GM21360 (cell line): ENCODE measurements around the gene ANXA2.
"Not testable (repeated sequence)": the region's sequence is repeated elsewhere in the genome, so short reads cannot be mapped to it uniquely, and the experiment has no call there.

Source experiments
- ATAC-seq: cut with Tn5 transposase; IDR thresholded peaks from one replicate; pipeline ENCODE4 v1.9.1; 2021; ENCODE audit warnings: mild to moderate bottlenecking, moderate library complexity; ENCODE audit not compliant: unreplicated experiment

Gene ANXA2

DNA sequence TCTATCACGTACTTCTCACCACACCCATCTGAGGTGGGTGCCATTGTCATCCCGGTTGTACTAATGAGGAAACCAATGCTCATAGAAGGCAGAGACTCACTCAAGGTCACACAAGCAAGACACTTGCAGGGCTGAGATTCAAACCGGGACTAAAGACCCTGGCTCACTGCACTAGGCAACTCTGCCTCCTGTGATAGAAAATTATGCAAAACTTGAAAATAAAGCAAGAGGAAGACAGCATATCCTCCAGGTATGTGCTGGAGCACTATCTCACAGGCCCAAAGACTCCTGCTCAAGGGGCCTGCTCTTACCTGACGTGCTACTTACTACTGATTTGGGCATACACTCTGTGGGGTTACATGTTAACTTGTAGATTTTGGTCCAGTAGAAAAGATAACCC lies 25.6 kb downstream of the ANXA2 start:
- no peak for ATAC-seq

DNA sequence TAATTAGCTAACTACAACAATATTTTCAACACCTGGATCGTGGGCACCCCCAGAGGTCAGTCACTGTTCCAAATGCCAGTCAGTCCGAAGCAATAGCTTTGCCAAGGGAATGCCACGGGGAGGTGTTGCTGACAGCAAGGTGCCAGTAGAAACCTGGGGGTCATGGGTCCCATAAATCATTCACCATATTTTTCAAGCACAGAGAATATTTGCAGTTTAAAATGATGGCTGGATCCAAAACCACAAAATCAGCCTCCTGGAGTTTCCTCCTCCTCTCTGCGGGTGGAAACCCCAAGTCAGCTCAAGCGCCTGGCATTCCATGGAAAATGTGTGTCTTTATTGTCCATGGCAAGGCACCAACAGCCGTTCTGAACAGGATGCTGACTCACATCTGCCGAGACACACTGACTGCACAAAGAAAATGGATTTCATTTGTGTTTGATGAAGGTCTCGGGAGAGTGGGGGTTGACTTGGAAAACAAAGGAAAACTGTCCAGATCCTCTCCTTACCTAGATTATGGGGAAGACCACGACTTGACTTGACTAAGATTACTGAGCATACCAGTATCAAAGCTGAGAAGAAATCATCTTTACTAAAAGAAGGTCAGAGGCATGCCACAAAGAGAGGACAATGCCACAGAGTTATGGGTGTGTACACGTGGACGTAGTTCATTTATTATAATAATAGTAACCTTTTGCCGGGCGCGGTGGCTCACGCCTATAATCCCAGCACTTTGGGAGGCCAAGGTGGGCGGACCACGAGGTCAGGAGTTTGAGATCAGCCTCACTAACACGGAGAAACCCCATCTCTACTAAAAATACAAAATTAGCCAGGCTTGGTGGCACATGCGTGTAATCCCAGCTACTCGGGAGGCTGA lies 26.4 kb downstream of the ANXA2 start:
- no peak for ATAC-seq

DNA sequence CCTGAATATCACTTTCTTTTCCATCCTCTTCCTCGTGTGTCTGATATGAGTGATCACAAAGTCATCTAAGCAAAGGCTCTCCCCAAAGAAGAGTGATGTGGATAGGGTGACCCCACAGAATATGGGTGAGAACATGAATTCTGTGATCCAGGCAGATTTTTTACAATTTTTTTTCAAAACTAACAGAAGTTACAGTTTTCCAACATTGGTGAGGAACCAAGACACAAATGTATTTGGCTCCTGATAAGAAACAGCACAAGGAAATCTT lies 27.0 kb downstream of the ANXA2 start:
- ATAC-seq, result no peak

DNA sequence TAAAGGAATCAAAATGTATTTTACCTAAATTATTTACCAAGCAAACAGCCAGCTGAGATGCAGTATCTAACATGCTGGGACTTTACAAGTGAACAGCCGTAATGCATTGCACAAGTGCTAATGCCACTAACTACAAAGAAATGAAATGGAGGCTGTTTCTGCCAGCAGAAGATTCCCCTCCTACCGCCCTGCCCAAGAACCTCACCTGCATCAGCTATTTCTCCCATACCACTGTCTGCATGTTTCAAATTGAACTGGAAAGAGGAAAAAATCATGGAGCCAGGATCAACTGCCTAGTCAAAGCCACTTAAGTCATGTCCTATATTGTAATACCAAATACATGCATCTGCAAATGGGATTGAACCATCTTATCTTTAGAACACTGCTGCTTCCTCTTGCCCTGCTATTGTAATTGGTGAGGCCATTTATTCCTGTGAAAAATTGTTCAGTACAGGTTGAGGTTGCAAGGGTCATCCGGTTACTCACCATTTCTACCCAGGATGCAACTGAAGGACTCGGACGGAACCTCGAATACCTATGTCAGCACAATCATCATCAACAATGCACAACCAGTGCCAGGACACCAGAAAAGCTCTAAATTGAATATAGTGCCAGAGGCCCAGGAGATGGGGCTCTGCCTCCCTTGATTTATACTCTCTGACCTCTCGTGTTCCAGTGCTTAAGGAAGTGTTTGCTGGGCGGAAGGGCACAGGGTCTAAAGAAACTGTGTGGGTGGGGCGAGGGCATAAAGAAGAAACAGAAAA lies 27.5 kb downstream of the ANXA2 start:
- ATAC-seq, result no peak

DNA sequence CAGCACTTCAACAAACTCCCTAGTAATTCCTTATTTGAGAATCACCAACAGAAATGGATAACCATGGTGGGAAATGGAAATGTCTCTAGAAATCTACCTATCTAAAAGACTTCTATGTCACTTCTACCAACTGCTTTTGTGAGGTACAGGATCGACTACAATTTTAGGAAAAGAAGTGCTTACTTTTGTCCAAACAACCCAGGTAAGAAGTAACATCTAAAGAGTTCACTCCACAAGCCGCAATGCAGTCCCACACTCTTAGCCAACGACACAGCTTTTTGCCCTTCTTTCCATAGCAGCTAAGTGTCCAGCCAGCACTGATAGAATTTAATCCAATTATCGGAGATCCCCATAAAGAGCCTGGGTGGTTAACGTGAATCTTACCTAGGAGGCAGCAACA lies 28.1 kb downstream of the ANXA2 start:
- no peak for ATAC-seq

DNA sequence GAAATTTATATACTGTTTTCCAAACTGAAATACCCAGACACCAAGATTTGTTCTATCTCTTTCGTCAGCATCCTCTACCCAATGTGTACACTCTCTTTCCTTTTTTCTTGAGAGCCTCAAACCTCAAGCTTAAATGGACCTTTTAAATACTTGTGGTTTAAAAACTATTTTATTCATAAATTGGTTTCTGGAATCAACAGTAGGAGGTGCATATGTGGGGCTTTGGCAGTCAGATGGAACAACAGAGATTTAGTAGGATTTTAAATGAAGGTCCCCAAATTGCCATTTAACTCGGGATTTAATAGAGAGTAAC lies 33.2 kb downstream of the ANXA2 start:
- ATAC-seq, result no peak

DNA sequence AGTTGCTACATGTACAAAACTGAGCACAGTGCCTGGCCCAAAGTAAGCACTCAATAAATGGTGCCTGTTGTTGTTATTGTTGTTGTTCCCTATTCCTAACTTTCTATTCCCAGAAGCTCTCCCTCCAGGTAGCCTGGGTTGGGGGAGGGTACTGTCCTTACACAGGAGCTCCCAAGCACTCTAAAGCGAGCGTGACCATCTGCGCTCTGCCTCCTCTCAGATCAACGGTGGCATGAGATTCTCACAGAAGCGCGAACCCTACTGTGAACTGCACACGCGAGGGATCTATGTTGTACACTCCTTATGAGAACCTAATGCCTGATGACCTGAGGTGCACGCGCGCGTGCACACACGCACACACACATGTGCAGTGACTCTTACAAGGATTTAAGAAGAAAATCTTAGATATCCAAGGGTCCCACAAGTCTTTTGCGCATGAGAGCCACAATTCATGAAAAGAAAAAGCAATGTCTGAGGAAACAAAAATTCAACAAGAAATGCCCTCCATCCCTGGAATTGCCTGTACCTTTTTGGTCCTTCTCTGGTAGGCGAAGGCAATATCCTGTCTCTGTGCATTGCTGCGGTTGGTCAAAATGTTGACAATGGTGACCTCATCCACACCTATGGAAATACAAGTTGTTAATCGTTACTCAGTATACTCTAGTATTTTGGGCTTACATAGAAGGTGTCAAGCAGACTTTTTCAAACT lies 33.7 kb downstream of the ANXA2 start:
- no peak for ATAC-seq

DNA sequence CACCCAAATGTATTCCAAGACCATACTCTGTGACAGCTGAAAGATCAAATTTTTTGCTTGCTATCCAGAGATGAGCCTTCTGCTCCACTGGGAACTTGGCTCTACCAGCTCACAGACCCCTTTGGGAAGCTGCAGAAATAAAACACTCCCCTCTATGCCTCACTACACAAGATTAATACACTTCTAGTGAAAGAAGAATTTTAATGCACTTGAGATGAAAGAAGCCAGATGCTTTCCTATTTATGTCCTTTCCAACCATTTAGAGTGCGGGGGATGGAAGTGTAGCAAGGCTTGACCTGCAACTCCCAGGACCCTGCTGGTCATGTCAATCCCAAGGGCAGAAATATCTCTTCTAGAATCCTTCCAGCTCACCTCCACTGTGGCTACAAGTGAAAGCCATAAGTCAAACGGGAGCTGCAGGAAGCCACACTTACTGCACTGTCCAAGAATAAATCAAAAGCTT lies 34.7 kb downstream of the ANXA2 start:
- ATAC-seq, result no peak

DNA sequence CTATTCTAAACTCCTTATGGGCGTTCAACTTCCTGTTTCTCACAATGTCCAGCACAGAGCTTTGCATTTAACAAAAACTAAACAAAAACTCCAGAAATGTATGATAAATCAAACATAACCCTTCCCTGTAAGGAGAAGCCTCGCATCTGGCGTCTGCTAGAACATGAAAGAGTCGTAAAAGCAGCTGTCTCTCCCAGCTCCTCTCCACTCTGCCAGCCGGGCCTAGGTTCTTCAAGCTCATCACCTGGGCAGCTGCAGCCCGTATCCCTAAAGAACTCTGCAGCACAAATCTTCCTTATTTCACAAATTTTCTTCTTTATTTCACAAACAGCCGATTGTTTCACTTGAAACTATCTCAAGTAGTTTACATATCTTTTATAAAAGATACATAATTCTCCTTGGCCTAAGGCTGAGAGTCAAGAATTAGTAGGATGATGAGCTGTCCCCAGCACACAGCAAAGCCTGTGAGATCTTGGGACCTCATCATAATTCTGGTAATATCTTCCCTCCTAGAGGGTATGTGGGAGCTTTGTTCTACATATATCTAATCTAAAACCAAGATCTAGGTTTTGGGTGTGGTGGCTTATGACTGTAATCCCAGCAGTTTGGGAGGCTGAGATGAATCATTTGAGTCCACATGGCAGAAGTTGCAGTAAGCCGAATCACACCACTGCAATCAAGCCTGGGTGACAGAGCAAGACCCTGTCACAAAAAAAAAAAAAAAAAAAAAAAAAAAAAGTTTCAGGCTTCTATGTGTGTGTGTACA lies 35.3 kb downstream of the ANXA2 start:
- no peak for ATAC-seq

DNA sequence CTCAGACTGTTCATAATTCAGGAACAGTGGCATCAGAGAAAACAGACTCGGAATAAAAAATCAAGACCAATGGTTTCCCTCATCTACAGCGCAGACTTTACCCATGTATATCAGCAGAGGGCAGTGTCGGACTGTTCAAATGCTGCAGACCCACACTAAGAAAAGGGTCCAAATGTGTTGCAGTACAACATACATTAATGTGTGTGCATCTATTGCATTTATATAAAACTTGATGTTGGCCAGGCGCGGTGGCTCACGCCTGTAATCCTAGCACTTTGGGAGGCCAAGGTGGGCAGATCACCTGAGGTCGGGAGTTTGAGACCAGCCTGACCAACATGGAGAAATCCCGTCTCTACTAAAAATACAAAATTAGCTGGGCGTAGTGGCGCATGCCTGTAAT lies 38.0 kb downstream of the ANXA2 start:
- ATAC-seq, result not testable (repeated sequence)

DNA sequence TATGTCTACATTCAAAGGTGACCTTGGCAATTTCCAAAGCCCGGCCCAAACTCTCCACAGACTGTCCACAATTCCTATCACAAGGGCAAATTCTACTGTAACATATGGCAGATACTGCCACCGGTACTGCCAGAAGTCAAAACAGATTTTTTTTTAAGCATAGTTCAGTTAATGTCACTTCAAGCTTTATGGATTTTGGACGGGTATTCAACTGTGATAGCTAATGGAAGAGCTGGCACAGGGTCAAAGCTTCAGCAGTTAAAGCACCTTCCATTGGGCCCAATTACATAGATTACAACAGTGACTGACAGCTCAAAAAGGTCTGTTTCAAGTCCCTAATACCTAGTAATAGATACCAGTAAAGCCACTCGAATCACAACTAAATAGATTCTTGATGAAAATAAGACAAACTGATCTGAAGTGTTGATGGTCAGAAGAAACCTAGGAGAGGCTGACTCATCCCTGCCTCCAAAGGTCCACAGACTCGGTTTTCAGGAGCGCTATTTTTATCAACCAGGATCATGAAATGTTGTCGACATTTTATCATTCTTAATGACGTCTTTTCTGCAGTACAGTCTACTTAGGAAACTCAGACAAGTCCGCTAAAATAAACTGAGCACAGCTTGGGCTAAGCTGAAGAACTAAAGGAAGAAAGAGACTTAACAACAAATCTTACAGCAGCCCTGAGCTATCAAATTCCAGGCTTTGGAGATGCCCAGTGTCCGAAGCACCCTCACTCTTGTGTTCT lies 38.7 kb downstream of the ANXA2 start:
- no peak for ATAC-seq

DNA sequence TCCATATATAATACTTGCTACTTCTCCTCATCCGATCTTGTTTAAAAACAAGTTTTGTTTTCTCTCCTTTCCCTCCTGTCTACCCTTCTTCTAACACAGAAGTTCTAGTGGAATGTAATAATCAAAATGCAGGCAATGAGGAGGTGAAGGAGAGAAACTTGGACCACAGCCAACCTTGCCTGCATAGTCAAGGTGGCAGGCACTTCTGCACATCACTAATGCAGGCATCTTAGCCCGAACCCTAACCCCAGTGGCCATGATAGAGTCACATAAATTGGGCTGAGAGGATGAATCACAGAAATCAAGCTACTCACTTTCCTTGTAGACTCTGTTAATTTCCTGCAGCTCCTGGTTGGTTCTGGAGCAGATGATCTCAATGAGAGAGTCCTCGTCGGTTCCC lies 41.0 kb downstream of the ANXA2 start:
- no peak for ATAC-seq

DNA sequence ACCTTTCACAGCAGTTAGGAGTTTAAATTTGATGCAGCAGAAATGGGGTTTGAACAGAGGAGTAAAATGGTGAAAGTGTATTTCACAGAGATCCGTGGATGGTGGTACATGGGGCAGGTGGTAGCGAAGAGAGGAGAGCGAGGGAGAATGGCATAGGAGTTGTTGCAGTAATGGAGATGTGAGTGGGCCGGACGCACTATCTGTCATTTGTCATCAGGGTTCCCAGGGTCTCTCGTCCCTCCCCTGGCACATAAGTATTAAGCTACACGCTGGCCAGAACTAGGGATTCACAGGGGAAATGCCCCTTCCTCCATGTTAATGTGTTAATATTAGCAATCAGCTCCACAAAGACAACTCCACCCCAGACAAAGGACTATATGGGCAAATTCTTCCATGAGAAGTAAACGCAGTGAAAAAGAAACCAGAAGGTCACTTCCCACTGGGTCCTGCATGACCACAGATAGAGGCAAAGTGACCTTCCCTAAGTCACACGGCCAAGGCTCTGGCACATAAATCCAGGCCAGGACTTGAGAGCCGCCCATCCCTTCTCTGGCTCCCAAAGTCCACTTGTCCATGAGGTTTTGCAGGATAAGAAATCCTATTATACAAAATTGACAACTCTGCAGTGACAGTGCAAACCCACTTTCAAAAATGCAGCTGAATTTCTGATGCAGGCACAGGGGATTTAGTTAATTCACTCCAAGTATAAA lies 42.5 kb downstream of the ANXA2 start:
- no peak for ATAC-seq

DNA sequence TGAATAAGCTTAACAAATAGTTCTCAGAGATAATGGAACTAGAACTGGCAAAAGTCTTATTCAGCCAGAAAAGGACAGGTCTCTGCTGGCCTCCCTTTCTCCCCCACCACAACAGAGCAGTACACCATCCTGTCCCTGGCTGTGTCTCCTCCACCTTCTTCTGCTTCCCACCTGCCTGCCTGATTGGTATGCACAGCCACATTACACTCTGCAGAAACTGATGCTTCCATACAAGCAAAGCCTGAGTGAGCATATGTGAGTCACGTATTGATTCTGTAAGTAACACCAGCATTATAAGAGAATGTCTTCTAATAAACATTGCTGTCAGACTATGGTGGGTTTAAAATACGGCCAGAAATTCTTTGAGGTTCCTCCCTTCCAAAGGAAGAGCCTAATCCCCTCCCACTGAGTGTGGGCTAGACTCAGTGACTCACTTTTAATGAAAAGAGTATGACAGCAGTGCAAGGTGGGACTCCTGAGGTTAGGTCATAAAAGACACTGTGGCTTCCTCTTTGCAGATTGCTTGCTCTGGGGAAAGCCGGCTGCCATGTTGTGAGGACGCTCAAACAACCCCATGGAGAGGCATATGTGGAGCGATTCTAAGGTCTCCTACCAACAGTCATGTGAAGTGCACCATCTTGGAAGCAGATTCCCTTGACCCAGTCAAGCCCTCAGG lies 44.4 kb downstream of the ANXA2 start:
- ATAC-seq, result no peak

DNA sequence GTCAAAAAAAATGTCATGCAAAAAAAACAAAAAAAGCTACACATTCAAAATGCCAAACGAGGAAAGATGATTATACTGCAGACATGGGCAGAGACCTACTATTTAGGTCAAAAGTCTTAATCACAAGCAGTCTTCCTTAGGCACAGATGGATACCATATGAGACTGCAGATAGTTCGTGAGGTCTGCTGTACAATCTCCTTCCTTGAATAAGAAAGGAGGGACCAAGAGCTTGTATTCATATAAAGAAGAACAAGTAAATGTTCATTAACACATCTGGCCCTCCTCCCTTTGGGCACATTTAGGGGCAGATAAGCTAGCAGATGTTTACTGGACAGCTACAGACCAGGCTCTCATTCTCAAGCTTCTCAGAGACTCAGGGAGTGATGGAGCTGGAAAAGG lies 45.3 kb downstream of the ANXA2 start:
- ATAC-seq, result no peak

DNA sequence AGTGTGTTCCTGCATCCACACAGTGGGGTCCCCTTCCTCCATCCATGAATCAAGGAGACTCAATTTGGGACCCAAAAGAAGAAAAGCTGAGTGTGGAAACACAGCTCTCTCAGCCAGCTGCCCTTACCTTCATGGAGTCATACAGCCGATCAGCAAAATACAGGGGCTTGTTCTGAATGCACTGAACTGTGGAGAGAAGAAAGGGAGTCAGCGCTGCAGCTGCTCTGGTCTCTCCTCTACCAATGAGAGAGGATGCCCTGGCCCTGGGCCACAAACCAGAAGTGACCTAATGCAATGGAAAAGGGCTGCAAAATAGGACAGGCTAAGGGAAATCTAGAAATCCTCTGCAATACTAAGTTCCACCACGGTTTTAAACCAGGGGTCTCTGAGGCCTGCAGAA lies 46.7 kb downstream of the ANXA2 start:
- ATAC-seq, result no peak

DNA sequence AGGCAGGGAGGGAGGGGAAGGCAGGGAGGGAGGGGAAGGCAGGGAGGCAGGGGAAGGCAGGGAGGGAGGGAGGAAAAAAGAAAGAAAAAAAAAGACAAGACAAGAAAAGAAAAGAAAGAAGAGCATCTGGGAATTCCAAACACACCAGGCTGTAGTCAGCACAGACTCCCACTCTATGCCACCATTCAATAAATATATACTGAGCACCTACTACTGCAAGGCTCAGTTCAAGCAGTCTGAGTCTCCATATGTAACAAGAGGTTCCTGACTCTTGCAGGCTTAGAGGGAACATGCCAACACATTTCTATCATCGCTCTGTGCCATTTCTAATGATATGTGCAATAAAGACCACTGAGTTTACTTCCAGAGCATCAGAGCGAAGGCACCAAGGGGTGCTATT lies 47.7 kb downstream of the ANXA2 start:
- no peak for ATAC-seq

DNA sequence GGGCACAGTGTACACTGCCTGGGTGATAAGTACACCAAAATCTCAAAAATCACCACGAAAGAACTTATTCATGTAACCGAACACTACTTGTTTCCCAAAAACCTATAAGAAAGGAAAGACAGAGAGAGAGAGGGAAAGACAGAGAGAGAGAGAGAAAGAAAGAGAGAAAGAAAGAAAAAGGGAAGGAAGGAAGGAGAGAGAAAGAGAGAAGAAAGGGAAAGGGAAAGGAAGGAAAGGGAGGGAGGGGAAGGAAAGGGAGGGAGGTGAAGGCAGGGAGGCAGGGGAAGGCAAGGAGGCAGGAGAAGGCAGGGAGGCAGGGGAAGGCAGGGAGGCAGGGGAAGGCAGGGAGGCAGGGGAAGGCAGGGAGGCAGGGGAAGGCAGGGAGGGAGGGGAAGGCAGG lies 48.2 kb downstream of the ANXA2 start:
- ATAC-seq, result no peak

DNA sequence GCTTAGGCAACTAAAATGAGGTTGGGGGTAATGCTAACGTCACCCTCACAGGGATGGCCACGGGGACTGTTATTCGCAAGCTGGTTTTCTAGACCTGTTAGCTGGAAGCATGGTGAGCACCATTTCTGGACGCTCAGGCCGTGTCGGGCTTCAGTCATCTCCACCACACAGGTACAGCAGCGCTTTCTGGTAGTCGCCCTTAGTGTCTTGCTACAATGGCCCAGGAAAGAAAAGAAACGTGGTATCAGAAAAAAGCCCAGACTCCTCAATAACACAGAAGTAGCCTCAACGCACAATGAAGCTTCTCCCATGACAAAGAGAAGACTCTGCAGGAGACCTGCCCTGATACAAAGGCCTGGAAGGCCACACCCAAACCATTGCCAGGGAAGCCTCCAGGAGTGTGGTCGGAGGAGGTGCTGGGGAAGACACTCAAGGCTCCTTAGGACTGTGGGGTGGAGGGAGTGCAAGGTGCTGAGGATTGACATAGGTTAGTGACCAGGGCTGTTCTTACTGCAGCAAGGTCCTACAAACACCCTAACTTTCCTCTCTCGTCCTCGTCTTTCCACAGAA lies 50.2 kb downstream of the ANXA2 start:
- ATAC-seq, result no peak
